GM21619 (cell line): ENCODE data around the gene GALM.
A peak's percentile ranks its signal among the peaks of the same experiment; 100 is the strongest.
"Not testable (repeated sequence)": the region's sequence is repeated elsewhere in the genome, so short reads cannot be mapped to it uniquely, and the experiment has no call there.

Experiments
- ATAC-seq: cut with Tn5 transposase; IDR thresholded peaks from one replicate; pipeline ENCODE4 v1.9.1; 2021; ENCODE audit not compliant: unreplicated experiment

GALM gene

GRCh38 chr2:38708900-38709566 lies 43.1 kb downstream of the GALM start:
- no peak for ATAC-seq

GRCh38 chr2:38709567-38710194 lies 43.8 kb downstream of the GALM start:
- peak; percentile 88 for ATAC-seq

- ATAC-seq: no peak
Observed at GRCh38 chr2:38711558-38711957, 45.6 kb downstream of the GALM start.

- ATAC-seq: no peak
Observed at GRCh38 chr2:38712413-38712812, 46.5 kb downstream of the GALM start.

GRCh38 chr2:38712871-38713270 lies 47.0 kb downstream of the GALM start:
- ATAC-seq: no peak

- no peak for ATAC-seq
Observed at GRCh38 chr2:38713338-38713737, 47.4 kb downstream of the GALM start.

- not testable (repeated sequence) for ATAC-seq
Observed at GRCh38 chr2:38714941-38715340, 49.0 kb downstream of the GALM start.

GRCh38 chr2:38716185-38716584 lies 50.3 kb downstream of the GALM start:
- ATAC-seq: no peak

GRCh38 chr2:38718601-38719000 lies 52.7 kb downstream of the GALM start:
- no peak for ATAC-seq

- ATAC-seq: no peak
Observed at GRCh38 chr2:38719706-38720105, 53.8 kb downstream of the GALM start.

GRCh38 chr2:38720613-38721241 lies 54.8 kb downstream of the GALM start:
- no peak for ATAC-seq

- peak; percentile 48 for ATAC-seq
Observed at GRCh38 chr2:38722271-38723061, 56.6 kb downstream of the GALM start.

GRCh38 chr2:38723173-38723572 lies 57.3 kb downstream of the GALM start:
- peak; percentile 61 for ATAC-seq

GRCh38 chr2:38727661-38728060 lies 61.7 kb downstream of the GALM start:
- no peak for ATAC-seq

GRCh38 chr2:38728694-38729093 lies 62.8 kb downstream of the GALM start:
- ATAC-seq: no peak

- ATAC-seq: no peak
Observed at GRCh38 chr2:38731090-38731489, 65.2 kb downstream of the GALM start.

GRCh38 chr2:38731684-38732221 lies 65.8 kb downstream of the GALM start:
- no peak for ATAC-seq

- ATAC-seq: no peak
Observed at GRCh38 chr2:38733300-38733971, 67.5 kb downstream of the GALM start.

- ATAC-seq: no peak
Observed at GRCh38 chr2:38734299-38735058, 68.6 kb downstream of the GALM start.

GRCh38 chr2:38735999-38736320 lies 70.0 kb downstream of the GALM start:
- ATAC-seq: no peak
